Measurements from ENCODE around the gene LTB4R2.
A peak's percentile ranks its signal among the peaks of the same experiment; 100 is the strongest.

LTB4R2 gene

DNA sequence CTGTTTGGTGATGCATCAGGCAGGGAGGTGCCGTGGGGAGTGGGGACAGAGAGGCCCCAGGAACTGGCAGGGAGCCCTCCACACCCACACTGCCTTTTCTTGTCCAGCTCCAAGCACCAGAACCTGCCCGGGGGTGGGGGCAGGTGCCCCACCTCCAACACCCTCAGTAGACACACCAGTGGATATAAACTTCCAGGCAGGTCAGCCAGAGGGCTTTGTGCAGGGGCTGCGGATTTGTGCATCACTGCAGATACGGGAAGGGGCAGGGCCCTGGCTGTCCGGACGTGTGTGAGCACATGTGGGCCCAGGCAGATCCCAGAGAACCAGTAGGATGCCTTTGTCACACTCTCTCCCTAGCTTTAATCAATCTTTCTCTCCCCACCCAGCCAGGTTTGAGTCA is 45.6 kb upstream of the LTB4R2 start:
- TF ChIP-seq, protein P1, sequence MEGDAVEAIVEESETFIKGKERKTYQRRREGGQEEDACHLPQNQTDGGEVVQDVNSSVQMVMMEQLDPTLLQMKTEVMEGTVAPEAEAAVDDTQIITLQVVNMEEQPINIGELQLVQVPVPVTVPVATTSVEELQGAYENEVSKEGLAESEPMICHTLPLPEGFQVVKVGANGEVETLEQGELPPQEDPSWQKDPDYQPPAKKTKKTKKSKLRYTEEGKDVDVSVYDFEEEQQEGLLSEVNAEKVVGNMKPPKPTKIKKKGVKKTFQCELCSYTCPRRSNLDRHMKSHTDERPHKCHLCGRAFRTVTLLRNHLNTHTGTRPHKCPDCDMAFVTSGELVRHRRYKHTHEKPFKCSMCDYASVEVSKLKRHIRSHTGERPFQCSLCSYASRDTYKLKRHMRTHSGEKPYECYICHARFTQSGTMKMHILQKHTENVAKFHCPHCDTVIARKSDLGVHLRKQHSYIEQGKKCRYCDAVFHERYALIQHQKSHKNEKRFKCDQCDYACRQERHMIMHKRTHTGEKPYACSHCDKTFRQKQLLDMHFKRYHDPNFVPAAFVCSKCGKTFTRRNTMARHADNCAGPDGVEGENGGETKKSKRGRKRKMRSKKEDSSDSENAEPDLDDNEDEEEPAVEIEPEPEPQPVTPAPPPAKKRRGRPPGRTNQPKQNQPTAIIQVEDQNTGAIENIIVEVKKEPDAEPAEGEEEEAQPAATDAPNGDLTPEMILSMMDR (IDR thresholded peaks at IDR 0.05; ENCODE audit: low read depth, low read length): no peak
- H3K4me3 ChIP-seq (ENCODE audit: low read depth, low read length): no peak overlapping the region

DNA sequence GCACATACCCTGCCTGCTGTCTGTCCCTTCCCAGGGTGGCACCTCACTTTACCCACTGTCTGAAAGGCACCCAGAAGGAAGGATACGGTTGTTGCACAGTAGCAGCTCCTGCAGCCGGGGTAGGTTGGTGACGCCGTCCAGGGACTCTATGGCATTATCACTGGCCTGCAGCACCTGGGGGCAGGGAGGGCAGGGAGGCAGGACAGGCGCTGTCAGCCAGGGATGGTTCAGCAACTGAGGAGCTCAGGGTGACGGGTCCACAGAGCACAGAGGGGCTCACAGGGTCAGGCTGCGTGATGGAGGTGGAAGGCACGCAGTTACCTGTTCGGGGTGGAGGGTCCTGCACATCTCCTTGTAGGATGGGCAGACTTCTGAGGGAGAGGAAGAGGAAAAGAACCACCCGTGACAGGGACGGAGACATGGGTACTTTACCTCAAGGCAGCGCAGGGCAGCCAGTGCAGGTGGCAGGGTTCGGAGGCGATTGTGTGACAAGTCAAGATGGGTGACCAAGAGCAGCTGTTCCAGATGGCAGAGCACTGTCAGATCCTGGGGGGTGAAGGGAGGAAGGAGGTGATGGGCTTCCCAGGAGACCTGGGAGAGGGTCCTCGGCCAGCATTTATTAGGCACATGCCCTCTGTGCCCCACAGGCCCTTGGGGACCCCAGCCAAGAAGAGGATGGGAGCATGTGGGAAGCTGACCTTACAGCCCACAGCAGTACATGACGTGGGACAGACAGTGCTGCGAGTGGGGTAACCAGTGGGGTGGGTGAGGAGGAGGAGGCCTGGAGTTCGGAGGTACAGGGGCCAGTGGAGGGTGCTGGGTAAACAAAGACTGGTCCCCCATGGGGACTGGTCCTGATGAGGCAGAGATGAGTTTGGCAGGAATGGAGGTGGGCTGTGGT is 43.3 kb upstream of the LTB4R2 start:
- TF ChIP-seq, protein P1 (IDR thresholded peaks at IDR 0.05; ENCODE audit: low read depth, low read length): no peak
- H3K4me3 ChIP-seq (ENCODE audit: low read depth, low read length): no peak overlapping the region

DNA sequence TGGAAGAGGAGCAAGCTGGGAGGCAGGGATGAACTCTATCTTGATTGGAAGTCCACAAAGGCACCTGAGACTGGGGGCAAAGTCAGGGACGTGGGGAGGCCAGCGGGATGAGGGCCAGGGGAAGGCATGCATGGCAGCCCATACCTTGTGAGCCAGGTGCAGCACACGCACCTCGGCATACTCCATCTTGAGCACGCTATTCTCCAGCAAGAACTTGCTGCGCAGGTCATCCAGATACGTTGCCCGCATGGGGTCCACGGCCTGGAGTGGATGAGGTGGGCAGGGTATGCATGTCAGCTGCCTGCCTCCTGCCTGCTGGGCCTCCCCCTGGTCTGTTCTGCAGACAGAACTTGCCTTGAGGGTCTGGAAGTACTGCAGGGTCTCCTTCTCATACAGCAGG is 42.4 kb upstream of the LTB4R2 start:
- TF ChIP-seq, protein P1 (IDR thresholded peaks at IDR 0.05; ENCODE audit: low read depth, low read length): no peak
- no peak overlapping the region for H3K4me3 ChIP-seq (ENCODE audit: low read depth, low read length)

DNA sequence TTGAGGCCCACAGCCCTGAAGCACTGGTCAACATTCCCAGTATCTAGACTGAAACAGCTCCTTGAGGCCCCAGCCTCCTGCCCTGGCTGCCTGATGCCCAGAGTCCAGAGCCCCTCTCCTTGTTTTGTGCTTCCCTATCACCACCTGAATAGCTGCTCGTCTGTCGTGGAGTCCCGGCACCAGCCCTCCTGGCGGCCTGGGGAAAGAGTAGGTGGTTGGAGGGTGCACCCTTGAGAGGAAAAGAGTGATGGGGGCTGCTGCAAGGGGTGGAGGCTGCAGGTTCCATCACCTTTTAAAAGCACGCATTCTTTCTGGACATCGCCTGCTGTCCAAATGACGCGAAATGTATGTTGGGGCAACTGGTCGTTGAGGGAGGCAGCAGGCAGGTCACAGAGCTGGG is 41.7 kb upstream of the LTB4R2 start:
- no peak overlapping the region for H3K4me3 ChIP-seq (ENCODE audit: low read depth, low read length)
- TF ChIP-seq, protein P1 (IDR thresholded peaks at IDR 0.05; ENCODE audit: low read depth, low read length): no peak

DNA sequence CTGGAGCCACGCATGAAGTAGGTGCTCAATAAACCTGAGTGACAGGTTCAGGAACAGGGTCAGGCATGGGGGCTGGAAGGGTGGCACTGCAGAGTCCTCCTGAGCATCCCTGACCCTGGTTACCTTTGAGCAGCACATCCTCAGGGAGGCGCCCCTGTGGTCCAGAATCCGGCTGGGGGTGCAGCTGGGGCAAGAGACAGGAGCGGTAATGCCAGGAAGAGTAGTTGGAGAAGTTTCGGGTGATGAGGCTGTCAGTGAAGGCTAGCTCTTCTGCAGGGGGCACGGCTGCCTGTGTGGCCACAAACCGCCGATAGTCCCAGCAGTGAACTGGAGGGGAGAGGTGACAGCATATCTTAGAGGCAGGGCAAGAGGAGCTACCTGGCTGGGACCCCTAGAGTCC is 40.6 kb upstream of the LTB4R2 start:
- TF ChIP-seq, protein P1 (IDR thresholded peaks at IDR 0.05; ENCODE audit: low read depth, low read length): no peak
- no peak overlapping the region for H3K4me3 ChIP-seq (ENCODE audit: low read depth, low read length)

DNA sequence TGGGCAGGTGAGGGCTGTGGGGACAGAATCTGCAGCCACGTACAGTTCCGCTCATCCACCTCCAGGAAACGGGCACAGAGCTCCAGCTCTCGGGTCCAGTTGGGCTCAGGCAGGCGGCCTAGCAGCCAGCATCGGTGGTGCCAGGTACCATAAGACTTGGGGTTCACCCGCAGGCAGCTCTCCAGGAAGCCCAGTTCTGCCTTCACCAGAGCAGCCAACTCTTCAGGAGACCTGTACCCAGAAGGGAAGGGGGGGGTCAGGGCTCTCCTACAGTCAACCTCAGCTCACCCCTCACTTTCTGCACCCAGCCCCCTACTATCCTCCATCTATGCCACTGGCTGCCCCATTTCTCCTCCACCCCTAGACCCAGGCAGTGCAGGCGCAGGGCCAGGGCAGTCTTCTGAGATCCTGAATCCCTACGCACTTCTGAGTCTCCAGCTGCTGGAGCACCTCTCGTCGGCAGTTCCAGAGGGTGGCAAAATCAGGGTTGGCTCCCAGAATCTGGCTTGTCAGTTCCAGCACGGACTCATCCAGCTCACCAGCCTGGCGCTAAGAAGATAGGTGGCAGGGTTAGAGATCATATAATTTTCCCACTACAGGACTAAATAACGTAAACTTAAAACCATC is 39.9 kb upstream of the LTB4R2 start:
- TF ChIP-seq, protein P1 (IDR thresholded peaks at IDR 0.05; ENCODE audit: low read depth, low read length): no peak
- H3K4me3 ChIP-seq (ENCODE audit: low read depth, low read length): no peak overlapping the region

DNA sequence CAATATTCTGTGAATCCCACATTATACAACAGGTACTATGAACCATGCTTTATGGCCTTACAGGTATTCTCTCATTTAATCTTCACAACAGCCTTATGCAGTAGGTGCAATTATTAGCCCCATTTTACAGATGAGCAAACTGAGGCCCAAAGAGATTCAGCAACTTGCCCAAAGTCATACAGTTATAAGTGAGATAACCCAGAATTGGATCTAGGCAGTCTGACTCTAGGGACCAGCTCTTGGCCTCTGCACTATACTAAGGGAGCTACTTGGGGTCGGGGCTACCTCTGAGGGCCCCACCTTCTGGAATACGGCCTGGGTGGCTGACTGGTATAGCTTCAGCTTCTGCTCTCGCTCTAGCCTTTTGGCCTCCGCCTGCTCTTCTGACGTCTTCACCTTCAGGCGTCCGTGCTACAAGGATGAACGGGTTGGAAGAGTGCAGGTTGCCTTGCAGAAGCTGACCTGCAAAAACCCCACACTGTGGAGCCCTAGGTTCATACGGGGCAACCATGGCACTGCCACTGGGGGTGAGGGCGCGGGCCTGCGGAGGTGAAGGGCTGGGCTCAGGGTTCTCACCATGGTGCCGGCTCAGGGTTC is 39.3 kb upstream of the LTB4R2 start:
- peak overlapping the region; percentile 92 for H3K4me3 ChIP-seq (ENCODE audit: low read depth, low read length)
- TF ChIP-seq, protein P1 (IDR thresholded peaks at IDR 0.05; ENCODE audit: low read depth, low read length): no peak

All from WI38 (cell line).